ENCODE data around the gene MAG.
"Not testable (repeated sequence)": the region's sequence is repeated elsewhere in the genome, so short reads cannot be mapped to it uniquely, and the experiment has no call there.

Gene MAG

GRCh38 chr19:35279985-35280821 lies 11.8 kb upstream of the MAG start:
- no peak for DNase-seq (ENCODE audit: extremely low spot score)
- ChIA-PET CTCF (interaction anchor here (1.0 to 1.9 kb wide), 2 partner anchors 11 to 190 kb away, joined by 3 to 4 read pairs; partner anchors contain the start of gene MAG), POLR2A (interaction anchor here (0.6 kb wide), 1 partner anchor 923 kb away, joined by 4 read pairs; no protein-coding TSS in a partner anchor)
- no peak for TF ChIP-seq CTCF (IDR thresholded peaks at IDR 0.05; ENCODE audit: control extremely low read depth, extremely low read depth, low read depth, missing control alignments)

GRCh38 chr19:35281303-35281702 lies 10.7 kb upstream of the MAG start:
- no peak for DNase-seq (ENCODE audit: extremely low spot score)
- TF ChIP-seq CTCF (IDR thresholded peaks at IDR 0.05; ENCODE audit: control extremely low read depth, extremely low read depth, low read depth, missing control alignments): no peak
- POLR2A ChIA-PET: no interaction called here
- CTCF ChIA-PET: interaction anchor here (0.6 to 1.9 kb wide), 5 partner anchors 10 to 191 kb away, joined by 3 to 4 read pairs (median 3); partner anchors contain the start of genes MAG and USF2

- ChIA-PET CTCF (interaction anchor here (1.0 to 1.4 kb wide), 3 partner anchors 11 to 47 kb away, joined by 3 to 4 read pairs (median 3); no protein-coding TSS in a partner anchor), POLR2A (no interaction called here)
- DNase-seq (ENCODE audit: extremely low spot score): no peak
- TF ChIP-seq CTCF (IDR thresholded peaks at IDR 0.05; ENCODE audit: control extremely low read depth, extremely low read depth, low read depth, missing control alignments): no peak
Measured at GRCh38 chr19:35284153-35285094, 7.5 kb upstream of the MAG start.

GRCh38 chr19:35285095-35285449 lies 6.9 kb upstream of the MAG start:
- ChIA-PET CTCF (interaction anchor here (1.4 kb wide), 1 partner anchor 13 kb away, joined by 3 read pairs; no protein-coding TSS in a partner anchor), POLR2A (no interaction called here)
- DNase-seq (ENCODE audit: extremely low spot score): no peak
- TF ChIP-seq CTCF (IDR thresholded peaks at IDR 0.05; ENCODE audit: control extremely low read depth, extremely low read depth, low read depth, missing control alignments): no peak

GRCh38 chr19:35285465-35285864 lies 6.5 kb upstream of the MAG start:
- CTCF ChIA-PET: interaction anchor here (1.4 kb wide), 1 partner anchor 13 kb away, joined by 3 read pairs; no protein-coding TSS in a partner anchor
- POLR2A ChIA-PET; DNase-seq (ENCODE audit: extremely low spot score): not testable (repeated sequence)

GRCh38 chr19:35286101-35286500 lies 5.9 kb upstream of the MAG start:
- CTCF ChIA-PET: interaction anchor here (1.2 kb wide), 1 partner anchor 224 kb away, joined by 4 read pairs; no protein-coding TSS in a partner anchor

GRCh38 chr19:35287713-35288112 lies 4.2 kb upstream of the MAG start:
- ChIA-PET POLR2A (no interaction called here), CTCF (interaction anchor here (1.3 to 1.6 kb wide), 2 partner anchors 17 to 41 kb away, joined by 4 read pairs; partner anchors contain the start of gene CD22)
- TF ChIP-seq CTCF (IDR thresholded peaks at IDR 0.05; ENCODE audit: control extremely low read depth, extremely low read depth, low read depth, missing control alignments): no peak
- no peak for DNase-seq (ENCODE audit: extremely low spot score)

More at GRCh38 chr19:35286101-35286500, 5.9 kb upstream of the MAG start:
- POLR2A ChIA-PET; DNase-seq (ENCODE audit: extremely low spot score): not testable (repeated sequence)
